Naive thymus-derived CD8-positive, alpha-beta T cell (primary cell): ENCODE measurements around the gene C22orf15. TPM values are rescaled to one million over a fixed set of nuclear protein-coding genes. Genes with fewer than 3 reads are reported as not detected.
A peak's percentile ranks its signal among the peaks of the same experiment; 100 is the strongest.
"Not testable (repeated sequence)": the region's sequence is repeated elsewhere in the genome, so short reads cannot be mapped to it uniquely, and the experiment has no call there.

Source experiments
- ATAC-seq, 2 donors: fragments of 150-1000 bp; cut with Tn5 transposase in 1 of 2; sonication (Bioruptor Pico), chemical (Tn5 transposase) in 1 of 2; 1 replicate in 1 of 2; 2 replicates in 1 of 2; pipeline ENCODE4 v1.10.0; 2021; ENCODE audit warnings: mild to moderate bottlenecking in 2 of 2, moderate library complexity in 2 of 2
- POLR2A ChIA-PET: fragments of 350-600 bp; sonication (Branson Sonifier 250); formaldehyde crosslinking; loops from one replicate; lab custom pipeline; 2021; ENCODE audit warnings: antibody characterized with exemption; lab: Charles Lee
- DNase-seq, 10 donors: peaks; one replicate each; pipeline versions ENCODE4 v3.0.0 to v3.0.0-alpha.2; 2020 to 2022
- H3K27ac Mint-ChIP-seq, 10 donors: one replicate each; pipeline ENCODE4 v1.8.0; 2020 to 2022; ENCODE audit warnings: mild to moderate bottlenecking in 10 of 10, mixed read lengths in 10 of 10, moderate library complexity in 4 of 10, inconsistent platforms in 1 of 10
- H3K27me3 Mint-ChIP-seq, 5 donors: one replicate each; pipeline ENCODE4 v1.8.0; 2021 to 2022; ENCODE audit warnings: mixed read lengths in 5 of 5
- H3K36me3 Mint-ChIP-seq, 3 donors: one replicate each; pipeline ENCODE4 v1.8.0; 2020 to 2022; ENCODE audit warnings: mixed read lengths in 3 of 3, mild to moderate bottlenecking in 2 of 3, inconsistent platforms in 1 of 3
- H3K4me1 Mint-ChIP-seq, 4 donors: one replicate each; pipeline ENCODE4 v1.8.0; 2021 to 2022; ENCODE audit warnings: mixed read lengths in 4 of 4
- H3K4me3 Mint-ChIP-seq, 10 donors: one replicate each; pipeline ENCODE4 v1.8.0; 2020 to 2022; ENCODE audit warnings: mild to moderate bottlenecking in 10 of 10, mixed read lengths in 10 of 10, moderate library complexity in 6 of 10, inconsistent platforms in 1 of 10
- H3K9me3 Mint-ChIP-seq, 9 donors: one replicate each; pipeline ENCODE4 v1.8.0; 2020 to 2022; ENCODE audit warnings: mixed read lengths in 9 of 9, mild to moderate bottlenecking in 3 of 9, inconsistent platforms in 1 of 9, moderate library complexity in 1 of 9
- polyA plus RNA-seq, 3 donors: library from polyadenylated mRNA; unstranded; fragments of 300-500 nt; fragmentation: Illumina TruSeq; gene quantifications; one replicate each; pipeline ENCODE4 v1.2.3, GENCODE V29; 2021
- total RNA-seq, 8 experiments: library from RNA in 2 of 8; stranded (reverse) in 2 of 8; gene quantifications; one replicate each; pipeline ENCODE4 v1.2.3 and lab custom pipeline; 2021 to 2026

C22orf15 gene
- total and polyA plus RNA-seq, 5 experiments from 2014 or later, result 0.42 to 5.4 (median 1.7) TPM

DNA sequence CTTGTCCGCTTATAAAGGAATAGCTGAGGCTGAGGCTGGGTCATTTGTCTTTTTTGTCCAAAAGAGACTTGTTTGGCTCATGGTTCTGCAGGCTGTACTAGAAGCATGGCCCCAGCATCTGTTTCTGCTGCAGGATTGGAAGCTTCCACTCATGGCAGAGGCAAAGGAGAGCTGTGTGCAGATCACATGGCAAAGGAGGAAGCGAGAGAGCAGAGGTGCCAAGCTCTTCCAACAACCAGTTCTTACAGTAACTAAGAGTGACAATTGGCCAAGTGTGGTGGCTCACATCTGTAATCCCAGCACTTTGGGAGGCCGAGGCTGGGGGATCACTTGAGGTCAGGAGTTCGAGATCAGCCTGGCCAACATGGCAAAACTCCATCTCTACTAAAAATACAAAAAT is 34.7 kb upstream of the C22orf15 start:
- H3K4me3 Mint-ChIP-seq, H3K4me1 Mint-ChIP-seq, ATAC-seq, H3K36me3 Mint-ChIP-seq, H3K9me3 Mint-ChIP-seq, DNase-seq, H3K27me3 Mint-ChIP-seq, POLR2A ChIA-PET: not testable (repeated sequence)
- H3K27ac Mint-ChIP-seq, result peak overlapping the region in 1 of 10 donors; percentile 41

DNA sequence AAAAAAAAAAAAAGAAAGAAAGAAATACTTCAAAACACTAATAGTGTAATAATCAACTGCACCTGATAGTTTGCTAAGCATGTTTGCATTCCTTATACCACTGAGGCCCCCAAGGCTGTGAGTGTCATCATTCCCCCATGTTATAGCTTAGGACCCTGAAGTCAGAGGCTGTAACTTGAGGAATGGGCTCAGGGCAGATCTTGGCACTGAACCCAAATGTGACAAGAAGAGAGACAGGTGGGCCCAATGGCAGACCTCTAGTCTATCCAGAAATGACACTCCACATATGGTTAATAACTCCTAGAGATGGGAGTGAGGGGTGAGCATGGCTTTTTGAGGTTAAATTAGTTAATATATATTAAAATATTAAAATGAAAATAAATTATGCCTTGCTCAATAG is 25.1 kb upstream of the C22orf15 start:
- Mint-ChIP-seq H3K27ac (no peak overlapping the region), H3K4me1 (no peaks in the 10 kb centered on the region), H3K4me3 (no peak overlapping the region), H3K9me3 (no peaks in the 10 kb centered on the region), H3K27me3 (no peaks in the 10 kb centered on the region), H3K36me3 (no peaks in the 10 kb centered on the region)
- POLR2A ChIA-PET, result no interaction called here
- DNase-seq, result no peak
- no peak for ATAC-seq

DNA sequence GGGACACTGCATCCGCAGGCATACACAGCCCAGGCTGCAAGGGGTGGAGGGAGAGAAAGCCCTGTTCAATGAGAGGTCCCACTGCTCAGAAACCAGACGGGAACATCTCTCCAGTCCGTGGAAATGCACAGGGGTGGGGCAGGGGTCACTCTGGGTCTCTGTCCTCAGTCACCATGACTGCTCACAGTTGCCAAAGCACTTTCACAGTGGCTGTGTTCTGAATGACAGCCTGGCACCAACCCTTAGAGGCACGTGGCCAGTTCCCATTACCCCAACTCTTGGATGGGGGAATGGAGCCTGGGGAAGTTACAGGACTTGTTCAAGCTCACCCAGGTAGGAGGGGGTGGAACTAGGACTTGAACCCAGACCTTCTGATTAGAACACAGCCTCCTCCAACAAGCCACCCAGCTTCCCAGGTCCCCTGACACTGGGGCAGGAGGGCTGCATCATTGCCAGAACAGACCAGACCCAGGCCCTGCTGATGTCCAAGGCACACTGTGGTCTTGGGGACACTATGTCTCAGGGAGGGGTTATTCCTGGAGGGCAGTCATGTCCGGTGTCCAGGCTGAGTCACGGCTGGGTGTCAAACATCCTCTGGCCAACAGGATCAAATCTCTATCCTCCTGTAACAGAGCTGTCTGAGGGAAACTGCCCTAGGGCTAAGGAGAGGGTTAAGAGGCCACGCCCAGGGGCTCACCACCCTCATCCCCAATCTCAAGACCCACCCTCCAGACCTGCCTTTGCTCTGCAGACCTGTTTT is 20.1 kb upstream of the C22orf15 start:
- POLR2A ChIA-PET, result no interaction called here
- peak overlapping the region in 1 of 10 donors; percentile 15 for H3K27ac Mint-ChIP-seq

DNA sequence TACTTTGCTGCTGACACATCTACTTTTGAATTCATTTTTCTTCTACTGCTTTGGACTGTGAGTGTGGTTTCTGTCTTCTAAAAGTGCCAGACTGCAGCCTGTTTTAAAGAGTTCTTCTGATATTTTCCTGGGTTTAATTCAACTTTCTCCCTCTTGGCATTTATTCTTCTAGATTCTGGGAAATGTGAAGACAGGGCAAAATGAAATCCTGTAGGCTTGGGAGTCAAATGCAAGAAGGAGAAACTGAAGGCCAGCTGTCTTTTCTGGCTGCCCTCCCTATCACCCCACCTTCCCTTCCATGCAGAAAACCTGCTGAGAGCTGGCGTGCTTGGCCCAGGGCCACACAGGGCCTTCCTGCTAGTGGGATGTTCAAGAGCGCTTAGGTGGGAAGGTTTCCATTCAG is 19.5 kb upstream of the C22orf15 start:
- Mint-ChIP-seq H3K4me3 (no peak overlapping the region), H3K9me3 (peaks cover 0 to 15% (median 0%) of the 10 kb centered on the region in 9 donors), H3K27ac (no peak overlapping the region), H3K4me1 (peaks cover 0 to 6% (median 1%) of the 10 kb centered on the region in 4 donors), H3K27me3 (no peaks in the 10 kb centered on the region), H3K36me3 (peaks cover 14 to 34% (median 23%) of the 10 kb centered on the region in 3 donors)
- POLR2A ChIA-PET, result no interaction called here
- DNase-seq, result no peak
- no peak for ATAC-seq

More for the DNA sequence above, 20.1 kb upstream of the C22orf15 start:
- Mint-ChIP-seq H3K4me3 (no peak overlapping the region), H3K9me3 (peaks cover 0 to 15% (median 0%) of the 10 kb centered on the region in 9 donors), H3K4me1 (peaks cover 0 to 6% (median 1%) of the 10 kb centered on the region in 4 donors), H3K27me3 (no peaks in the 10 kb centered on the region), H3K36me3 (peaks cover 14 to 34% (median 23%) of the 10 kb centered on the region in 3 donors)
- DNase-seq (no peak), ATAC-seq (no peak)

DNA sequence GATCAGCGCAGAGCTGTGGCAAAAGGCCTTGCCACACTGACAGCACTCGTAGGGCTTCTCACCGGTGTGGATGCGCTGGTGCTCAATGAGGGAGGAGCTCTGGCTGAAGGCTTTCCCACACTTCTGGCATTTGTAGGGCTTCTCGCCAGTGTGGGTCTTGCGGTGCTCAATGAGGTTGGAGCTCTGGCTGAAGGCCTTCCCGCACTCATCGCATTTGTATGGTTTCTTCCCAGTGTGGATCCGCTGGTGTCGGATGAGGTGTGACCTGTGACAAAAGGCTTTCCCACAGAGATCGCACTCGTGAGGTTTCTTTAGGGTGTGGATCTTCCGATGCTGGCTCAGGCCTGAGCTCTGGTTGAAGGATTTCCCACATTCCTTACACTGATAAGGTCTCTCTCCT is 18.8 kb upstream of the C22orf15 start:
- POLR2A ChIA-PET, result no interaction called here
- no peak overlapping the region for H3K4me3 Mint-ChIP-seq
- ATAC-seq (no peak), DNase-seq (no peak)
- peaks cover 0 to 6% (median 1%) of the 10 kb centered on the region in 4 donors for H3K4me1 Mint-ChIP-seq
- H3K9me3 Mint-ChIP-seq, result peaks cover 0 to 15% (median 0%) of the 10 kb centered on the region in 9 donors
- no peaks in the 10 kb centered on the region for H3K27me3 Mint-ChIP-seq
- no peak overlapping the region for H3K27ac Mint-ChIP-seq
- H3K36me3 Mint-ChIP-seq, result peaks cover 14 to 34% (median 23%) of the 10 kb centered on the region in 3 donors

DNA sequence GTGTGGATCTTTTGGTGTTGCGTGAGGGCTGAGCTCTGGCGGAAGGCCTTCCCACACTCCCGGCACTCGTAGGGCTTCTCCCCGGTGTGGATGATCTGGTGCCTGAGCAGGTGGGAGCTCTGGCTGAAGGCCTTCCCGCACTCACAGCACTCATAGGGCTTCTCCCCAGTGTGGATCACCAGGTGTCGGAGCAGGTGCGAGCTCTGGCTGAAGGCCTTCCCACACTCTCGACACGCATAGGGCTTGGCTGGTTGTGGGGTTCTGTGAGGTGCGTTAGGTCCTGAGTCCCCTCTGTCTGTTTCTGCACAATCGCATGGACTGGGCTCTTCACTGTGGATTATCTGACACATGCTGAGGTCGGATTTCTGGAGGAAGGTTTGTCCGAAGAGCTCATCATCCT is 18.3 kb upstream of the C22orf15 start:
- Mint-ChIP-seq H3K36me3 (peaks cover 14 to 34% (median 23%) of the 10 kb centered on the region in 3 donors), H3K9me3 (peaks cover 0 to 15% (median 0%) of the 10 kb centered on the region in 9 donors), H3K4me3 (no peak overlapping the region), H3K27me3 (no peaks in the 10 kb centered on the region), H3K4me1 (peaks cover 0 to 6% (median 1%) of the 10 kb centered on the region in 4 donors), H3K27ac (no peak overlapping the region)
- ATAC-seq (no peak), DNase-seq (no peak)
- POLR2A ChIA-PET, result interaction anchor here (0.6 kb wide), 1 partner anchor 17 kb away, joined by 6 read pairs; no protein-coding TSS in a partner anchor

DNA sequence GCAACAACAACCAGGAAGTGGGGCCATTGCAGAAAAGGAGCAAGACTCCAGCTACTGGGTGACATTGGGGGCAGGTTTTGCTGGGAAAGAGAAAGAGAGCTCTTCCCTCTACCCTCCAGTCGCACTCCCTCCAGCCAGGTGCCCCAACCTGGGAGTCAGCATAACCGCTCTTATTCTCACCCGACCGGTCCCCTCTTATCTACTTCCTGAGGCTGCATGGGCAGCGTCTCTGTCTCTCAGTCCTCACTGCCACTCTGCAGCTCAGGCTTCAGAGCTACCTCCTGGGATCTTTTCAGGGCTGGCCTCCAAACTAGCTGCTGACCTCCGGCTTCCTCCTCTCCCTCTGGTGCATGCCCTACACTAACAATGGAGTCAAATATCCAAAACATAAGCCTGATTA is 17.0 kb upstream of the C22orf15 start:
- POLR2A ChIA-PET, result no interaction called here

DNA sequence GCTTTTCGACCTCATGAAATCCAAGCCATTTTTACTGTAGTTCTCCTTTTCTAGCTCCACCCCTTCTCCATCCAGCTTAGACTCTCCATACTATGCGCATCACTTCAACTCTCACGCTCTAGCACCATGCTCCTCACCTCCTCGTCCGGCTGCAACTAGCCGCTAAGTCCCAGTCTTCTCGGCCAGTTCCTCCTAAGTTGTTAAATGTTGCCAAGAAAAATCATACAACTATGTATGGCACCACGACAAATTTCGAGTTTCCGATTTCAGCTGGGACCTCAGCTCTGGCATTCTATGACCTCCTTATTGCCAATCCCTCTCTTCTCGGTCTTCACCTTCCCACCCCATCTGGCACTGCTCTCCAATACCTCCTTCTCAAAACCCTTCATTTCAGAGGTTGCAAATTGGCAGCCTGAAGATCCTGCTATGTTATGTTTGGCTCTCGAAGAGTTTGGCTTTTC is 12.9 kb upstream of the C22orf15 start:
- Mint-ChIP-seq H3K4me3 (peak overlapping the region; percentile 73 to 90 (median 84)), H3K27ac (peak overlapping the region in 7 of 10 donors; percentile 50 to 90 (median 82)), H3K27me3 (no peaks in the 10 kb centered on the region), H3K9me3 (peaks cover 0 to 2% (median 0%) of the 10 kb centered on the region in 9 donors), H3K4me1 (peaks cover 9 to 34% (median 17%) of the 10 kb centered on the region in 4 donors), H3K36me3 (peaks cover 2 to 13% (median 5%) of the 10 kb centered on the region in 3 donors)
- no peak for ATAC-seq
- POLR2A ChIA-PET, result interaction anchor here (0.6 to 2.7 kb wide), 7 partner anchors 10 to 261 kb away, joined by 3 to 19 read pairs (median 5); partner anchors contain the start of genes C22orf15, CABIN1 and CHCHD10
- DNase-seq, result no peak

More for the DNA sequence above, 17.0 kb upstream of the C22orf15 start:
- peaks cover 7 to 16% (median 14%) of the 10 kb centered on the region in 4 donors for H3K4me1 Mint-ChIP-seq
- DNase-seq (no peak), ATAC-seq (no peak)
- H3K36me3 Mint-ChIP-seq, result peaks cover 14 to 34% (median 23%) of the 10 kb centered on the region in 3 donors
- peaks cover 0 to 15% (median 0%) of the 10 kb centered on the region in 9 donors for H3K9me3 Mint-ChIP-seq
- no peak overlapping the region for H3K4me3 Mint-ChIP-seq
- H3K27ac Mint-ChIP-seq, result peak overlapping the region in 1 of 10 donors; percentile 52
- no peaks in the 10 kb centered on the region for H3K27me3 Mint-ChIP-seq

DNA sequence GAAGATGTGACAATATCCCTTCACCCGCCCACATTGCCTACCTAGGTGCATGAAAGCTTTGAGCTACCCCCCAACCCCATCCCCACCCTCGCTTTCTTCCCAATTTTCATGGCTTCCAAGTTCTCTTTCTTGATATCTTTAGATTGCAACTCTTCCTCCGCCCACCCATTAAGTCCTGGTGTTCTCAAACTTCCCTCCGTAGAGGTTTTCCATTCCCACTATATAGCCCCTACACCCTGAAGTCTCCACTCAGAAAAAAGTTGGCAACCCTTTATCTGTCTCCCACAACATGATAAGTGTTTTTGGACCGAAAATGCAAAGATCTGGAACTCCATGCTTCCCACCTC is 12.4 kb upstream of the C22orf15 start:
- Mint-ChIP-seq H3K9me3 (peaks cover 0 to 2% (median 0%) of the 10 kb centered on the region in 9 donors), H3K36me3 (peaks cover 0 to 8% (median under 1%) of the 10 kb centered on the region in 3 donors), H3K4me1 (peaks cover 9 to 36% (median 15%) of the 10 kb centered on the region in 4 donors), H3K27me3 (no peaks in the 10 kb centered on the region), H3K27ac (peak overlapping the region; percentile 49 to 90 (median 82)), H3K4me3 (peak overlapping the region; percentile 73 to 90 (median 84))
- ATAC-seq (no peak), DNase-seq (no peak)
- POLR2A ChIA-PET, result interaction anchor here (0.6 to 2.7 kb wide), 14 partner anchors 10 to 260 kb away, joined by 3 to 19 read pairs (median 6); partner anchors contain the start of genes C22orf15, CABIN1, CHCHD10 and MIF

DNA sequence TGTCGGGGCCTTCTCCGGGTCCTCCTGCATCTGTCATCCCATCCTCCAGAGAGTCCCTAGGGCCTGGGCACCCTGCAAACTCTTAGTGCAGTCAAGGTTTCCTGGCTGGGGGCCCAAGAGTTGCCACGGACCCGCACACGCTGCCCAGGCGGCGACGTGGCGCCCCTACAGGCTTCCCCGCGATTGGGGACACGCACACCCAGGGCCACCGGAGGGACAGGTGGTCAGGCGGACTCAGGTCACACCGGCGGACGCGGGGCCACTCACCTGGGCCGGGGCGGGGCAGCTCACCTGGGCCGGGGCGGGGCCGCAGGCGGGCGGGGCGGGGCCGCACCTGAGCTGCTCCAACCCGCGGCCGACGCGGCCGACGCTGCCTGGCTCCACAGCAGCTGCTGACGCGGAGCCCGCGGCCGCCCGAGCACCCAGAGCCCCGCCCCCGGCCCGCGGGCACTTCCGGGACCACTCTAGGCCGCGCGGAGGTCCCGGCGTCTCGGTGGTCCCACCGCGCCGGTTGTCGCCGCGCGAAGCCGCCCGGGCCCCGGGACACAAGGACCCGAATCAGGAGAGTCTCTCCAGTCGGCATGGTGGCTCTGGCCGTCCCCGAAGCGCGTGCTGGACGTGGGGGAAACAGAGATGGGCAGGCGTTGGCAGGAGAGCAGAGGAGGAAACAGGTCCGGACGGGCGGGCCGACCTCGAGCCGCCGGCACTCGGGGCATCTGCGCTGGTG is 11.9 kb upstream of the C22orf15 start, which contains the start of gene ZNF70:
ZNF70 (minus strand) TSS at position 399 of the 727 bp plus-strand sequence. CDS start 5,972 bp downstream, outside the sequence.
- peak within 1 kb of the TSS; percentile 69 to 94 (median 88) for H3K27ac Mint-ChIP-seq
- peaks cover 0 to 2% (median 0%) of the 10 kb centered on the region in 9 donors for H3K9me3 Mint-ChIP-seq
- H3K4me1 Mint-ChIP-seq, result peaks cover 9 to 39% (median 14%) of the 10 kb centered on the region in 4 donors
- DNase-seq (peak; percentile 79 to 93 (median 86)), ATAC-seq (peak; percentile 94 to 99)
- H3K27me3 Mint-ChIP-seq, result no peaks in the 10 kb centered on the region
- POLR2A ChIA-PET, result interaction anchor here (0.5 to 2.7 kb wide), 14 partner anchors 9 to 260 kb away, joined by 3 to 19 read pairs (median 6); partner anchors contain the start of genes C22orf15, CABIN1, CHCHD10 and MIF
- peaks cover 0 to 7% (median 0%) of the 10 kb centered on the region in 3 donors for H3K36me3 Mint-ChIP-seq
- peak within 1 kb of the TSS; percentile 78 to 90 (median 84) for H3K4me3 Mint-ChIP-seq

DNA sequence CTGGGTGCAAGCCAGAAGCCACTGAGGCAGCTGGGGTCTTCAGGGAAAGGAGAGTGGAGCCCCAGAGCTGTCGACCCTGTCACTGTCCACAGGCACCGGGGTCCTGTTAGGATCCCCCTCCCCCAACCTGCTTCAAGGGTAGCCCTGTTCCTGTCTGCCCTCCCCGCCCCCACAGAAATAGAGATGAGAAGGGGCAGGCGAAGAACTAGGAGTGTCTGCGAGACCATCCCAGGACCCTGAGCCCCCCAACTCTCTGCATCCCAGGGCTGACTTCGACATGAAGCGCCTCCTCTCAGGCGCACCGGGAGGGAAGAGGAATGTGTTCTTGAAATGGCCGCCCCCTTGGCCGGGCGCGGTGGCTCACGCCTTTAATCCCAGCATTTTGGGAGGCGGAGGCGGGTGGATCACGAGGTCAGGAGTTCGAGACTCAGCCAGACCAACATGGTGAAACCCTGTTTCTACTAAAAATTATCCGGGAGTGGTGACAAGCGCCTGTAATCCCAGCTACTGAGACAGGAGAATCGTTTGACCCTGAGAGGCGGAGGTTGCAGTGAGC is 11.3 kb upstream of the C22orf15 start:
- POLR2A ChIA-PET, result interaction anchor here (0.5 to 2.7 kb wide), 15 partner anchors 8 to 259 kb away, joined by 3 to 19 read pairs (median 6); partner anchors contain the start of genes C22orf15, CABIN1, CHCHD10 and MIF

More for the DNA sequence above, 11.3 kb upstream of the C22orf15 start:
- H3K27ac Mint-ChIP-seq, result peak overlapping the region; percentile 25 to 91 (median 84)
- no peak for DNase-seq
- peaks cover 9 to 39% (median 14%) of the 10 kb centered on the region in 4 donors for H3K4me1 Mint-ChIP-seq
- H3K9me3 Mint-ChIP-seq, result peaks cover 0 to under 1% (median 0%) of the 10 kb centered on the region in 9 donors
- peak in 1 of 2 donors; percentile 13 for ATAC-seq
- peak overlapping the region; percentile 72 to 88 (median 81) for H3K4me3 Mint-ChIP-seq
- H3K36me3 Mint-ChIP-seq, result peaks cover 0 to 4% (median 0%) of the 10 kb centered on the region in 3 donors
- no peaks in the 10 kb centered on the region for H3K27me3 Mint-ChIP-seq
